Spleen (tissue), 11 donors: ENCODE results near the gene LYRM2. TPM values are rescaled to one million over a fixed set of nuclear protein-coding genes. Genes with fewer than 3 reads are reported as not detected.

ENCODE experiments used
- DNase-seq: peaks from one replicate; pipeline ENCODE4 v3.0.0-alpha.2; 2020
- H3K27ac ChIP-seq, 8 donors: fragments of 200-600 bp; sonication (generic) in 7 of 8; 1 replicate in 4 of 8; 2 replicates in 4 of 8; pipeline versions ENCODE4 v1.5.0 to v1.8.0; 2016 to 2021; ENCODE audit warnings: inconsistent platforms in 4 of 8, mild to moderate bottlenecking in 4 of 8, moderate library complexity in 1 of 8
- H3K27me3 ChIP-seq, 7 donors: fragments of 200-600 bp; sonication (generic) in 6 of 7; replicated peaks in 1 of 7; 1 replicate in 4 of 7; 2 replicates in 3 of 7; pipeline versions ENCODE4 v1.5.0 to v1.8.0; 2016 to 2021; ENCODE audit warnings: inconsistent platforms in 3 of 7, mild to moderate bottlenecking in 1 of 7
- H3K36me3 ChIP-seq, 6 donors: fragments of 200-600 bp; sonication (generic) in 5 of 6; 1 replicate in 4 of 6; 2 replicates in 2 of 6; pipeline versions ENCODE4 v1.5.0 to v1.8.0; 2016 to 2021; ENCODE audit warnings: inconsistent platforms in 2 of 6
- H3K4me1 ChIP-seq, 6 donors: fragments of 200-600 bp; sonication (generic) in 5 of 6; 1 replicate in 3 of 6; 2 replicates in 3 of 6; pipeline versions ENCODE4 v1.5.0 to v1.8.0; 2016 to 2021; ENCODE audit warnings: inconsistent platforms in 3 of 6
- H3K4me3 ChIP-seq, 8 donors: fragments of 200-600 bp; sonication (generic) in 7 of 8; 1 replicate in 4 of 8; 2 replicates in 4 of 8; pipeline versions ENCODE4 v1.5.0 to v1.8.0; 2016 to 2021; ENCODE audit warnings: inconsistent platforms in 4 of 8, mild to moderate bottlenecking in 4 of 8, moderate library complexity in 2 of 8
- H3K9me3 ChIP-seq, 8 donors: fragments of 200-600 bp; sonication (generic) in 7 of 8; 1 replicate in 4 of 8; 2 replicates in 4 of 8; pipeline versions ENCODE4 v1.5.0 to v1.8.0; 2016 to 2021; ENCODE audit warnings: inconsistent platforms in 4 of 8
- CTCF ChIP-seq, 11 experiments: fragments of 200-600 bp in 7 of 11; fragments of 450-650 bp in 4 of 11; sonication (generic) in 4 of 11; IDR thresholded peaks in 8 of 11; conservative IDR thresholded peaks in 3 of 11; 1 replicate in 7 of 11; 2 replicates in 4 of 11; pipeline versions ENCODE4 v1.4.0 to v1.8.0; 2016 to 2021; ENCODE audit warnings: antibody characterized with exemption in 11 of 11, inconsistent platforms in 4 of 11, mild to moderate bottlenecking in 1 of 11
- POLR2A ChIP-seq, 3 donors: fragments of 450-650 bp; IDR thresholded peaks; one replicate each; pipeline ENCODE4 v1.5.1; 2017; ENCODE audit warnings: antibody characterized with exemption in 3 of 3, mild to moderate bottlenecking in 1 of 3
- POLR2AphosphoS5 ChIP-seq, 3 donors: sonication (generic); formaldehyde crosslinking; IDR thresholded peaks; one replicate each; pipeline ENCODE4 v1.5.1; 2017; ENCODE audit warnings: antibody characterized with exemption in 3 of 3
- WGBS, 5 donors: extraction: QIAGEN DNeasy Blood & Tissue Kit in 3 of 5; methylation state at CpG; one replicate each; pipeline versions ENCODE4 v1.1.5 to v1.1.7; 2013 to 2018; 5-methylcytosine and 5-hydroxymethylcytosine counted together
- intact Hi-C: fragments of 100-400 bp; cut with DNase I; formaldehyde crosslinking; loops from one replicate; pipeline ENCODE4 v1.15.0; 2023; ENCODE audit warnings: low total_unique reads
- polyA plus RNA-seq, 3 donors: library from polyadenylated mRNA; stranded (reverse); fragments of 200-250 nt; gene quantifications; one replicate each; pipeline ENCODE4 v1.2.1, GENCODE V29; 2013
- total RNA-seq, 7 donors: library from RNA; depleted of rRNA in 3 of 7; stranded (reverse); fragments of >200 nt in 3 of 7; fragmentation: NEBNext Ultra II Directional in 4 of 7; extraction: Animal tissue kit (Norgen Biotek cat#: 25700) in 4 of 7; gene quantifications; one replicate each; pipeline versions ENCODE4 v1.1.0 to v1.2.1, GENCODE V29; 2016 to 2021
- donor health status: healthy with polysubstance abuse.
- donor health status: DM: no; HTN: no; CAD: no; lungs with moderate emphysema.
- donor health status: DM: no; HTN: no; CAD: no.
- donor health status: Bipolar disorder and iron deficiency.
- donor health status: healthy.
- donor health status: DM: no; HTN: no; CAD: no.
- donor health status: DM: yes; HTN: yes; CAD: no.

LYRM2 gene
- total and polyA plus RNA-seq, 10 donors, result 12.7 to 31.8 (median 24.7) TPM

GRCh38 chr6:89528866-89529265 is 109.7 kb downstream of the LYRM2 start:
- no peak for DNase-seq
- Histone ChIP-seq H3K4me3 (no peak overlapping the region), H3K27ac (no peak overlapping the region), H3K4me1 (no peaks in the 10 kb centered on the region), H3K9me3 (peaks cover 0 to 3% (median 0%) of the 10 kb centered on the region in 8 donors), H3K27me3 (no peaks in the 10 kb centered on the region), H3K36me3 (no peaks in the 10 kb centered on the region)
- intact Hi-C loops, result no loop called here
- no peak for TF ChIP-seq POLR2AphosphoS5 (IDR thresholded peaks at IDR 0.05)
- no peak for TF ChIP-seq POLR2A (IDR thresholded peaks at IDR 0.05)
- TF ChIP-seq CTCF (IDR thresholded peaks at IDR 0.05 in 8 of 11, conservative IDR thresholded peaks at IDR 0.05 in 3 of 11), result no peak

GRCh38 chr6:89527634-89528033 is 110.9 kb downstream of the LYRM2 start:
- no peaks in the 10 kb centered on the region for H3K36me3 ChIP-seq
- H3K4me1 ChIP-seq, result no peaks in the 10 kb centered on the region
- intact Hi-C loops, result no loop called here
- 82 to 94% (median 90%) methylated on average over 2 of the region's 2 CpGs for WGBS, 5 donors
- no peak overlapping the region for H3K27ac ChIP-seq
- no peak for DNase-seq
- no peak overlapping the region for H3K4me3 ChIP-seq
- no peak for TF ChIP-seq POLR2A (IDR thresholded peaks at IDR 0.05)
- TF ChIP-seq CTCF (IDR thresholded peaks at IDR 0.05 in 8 of 11, conservative IDR thresholded peaks at IDR 0.05 in 3 of 11), result no peak
- TF ChIP-seq POLR2AphosphoS5 (IDR thresholded peaks at IDR 0.05), result no peak
- peaks cover 0 to 3% (median 0%) of the 10 kb centered on the region in 8 donors for H3K9me3 ChIP-seq
- no peaks in the 10 kb centered on the region for H3K27me3 ChIP-seq

GRCh38 chr6:89526563-89526869 is 112.0 kb downstream of the LYRM2 start:
- Histone ChIP-seq H3K9me3 (peaks cover 0 to 3% (median 0%) of the 10 kb centered on the region in 8 donors), H3K27ac (no peak overlapping the region), H3K4me3 (no peak overlapping the region), H3K36me3 (no peaks in the 10 kb centered on the region), H3K27me3 (no peaks in the 10 kb centered on the region), H3K4me1 (no peaks in the 10 kb centered on the region)
- intact Hi-C loops, result no loop called here
- no peak for TF ChIP-seq CTCF (IDR thresholded peaks at IDR 0.05 in 8 of 11, conservative IDR thresholded peaks at IDR 0.05 in 3 of 11)
- no peak for TF ChIP-seq POLR2A (IDR thresholded peaks at IDR 0.05)
- no peak for TF ChIP-seq POLR2AphosphoS5 (IDR thresholded peaks at IDR 0.05)
- no peak for DNase-seq
- 91 to 100% (median 96%) methylated on average over 2 of the region's 2 CpGs for WGBS, 5 donors

GRCh38 chr6:89525786-89526562 is 112.6 kb downstream of the LYRM2 start:
- Histone ChIP-seq H3K36me3 (no peaks in the 10 kb centered on the region), H3K27me3 (no peaks in the 10 kb centered on the region), H3K4me1 (no peaks in the 10 kb centered on the region), H3K9me3 (peaks cover 0 to 3% (median 0%) of the 10 kb centered on the region in 8 donors), H3K27ac (no peak overlapping the region), H3K4me3 (no peak overlapping the region)
- no peak for TF ChIP-seq POLR2A (IDR thresholded peaks at IDR 0.05)
- TF ChIP-seq CTCF (IDR thresholded peaks at IDR 0.05 in 8 of 11, conservative IDR thresholded peaks at IDR 0.05 in 3 of 11), result no peak
- TF ChIP-seq POLR2AphosphoS5 (IDR thresholded peaks at IDR 0.05), result no peak
- intact Hi-C loops, result no loop called here
- 72 to 92% (median 89%) methylated on average over 4 of the region's 4 CpGs for WGBS, 5 donors
- DNase-seq, result no peak
